B cell (primary cell): ENCODE measurements around the gene CACNA2D4. TPM values are rescaled to one million over a fixed set of nuclear protein-coding genes. Genes with fewer than 3 reads are reported as not detected.

ENCODE experiments used
- ATAC-seq: fragments of 200-7000 bp; cut with Tn5 transposase; one replicate; pipeline ENCODE4 v1.10.0; 2021; ENCODE audit warnings: low read depth, mild to moderate bottlenecking, moderate number of reproducible peaks, moderate library complexity
- CTCF ChIA-PET: fragments of 350-600 bp; sonication (Branson Sonifier 250); formaldehyde crosslinking; loops from one replicate; lab custom pipeline; 2021; ENCODE audit warnings: antibody characterized with exemption, inconsistent platforms; lab: Charles Lee
- POLR2A ChIA-PET: fragments of 350-600 bp; sonication (Branson Sonifier 250); formaldehyde crosslinking; loops from one replicate; lab custom pipeline; 2021; ENCODE audit warnings: antibody characterized with exemption; lab: Charles Lee
- DNase-seq: peaks from one replicate; pipeline ENCODE4 v3.0.0; 2013
- H2AFZ ChIP-seq: 2 replicates; pipeline ENCODE4 v1.6.1; 2012; ENCODE audit warnings: mild to moderate bottlenecking, low read depth, low read length; ENCODE audit not compliant: insufficient read depth, poor library complexity, severe bottlenecking
- H3K27ac ChIP-seq, 2 donors: 1 replicate in 1 of 2; 2 replicates in 1 of 2; pipeline ENCODE4 v1.5.1; 2012 to 2013; ENCODE audit warnings: low read length in 2 of 2, mild to moderate bottlenecking in 2 of 2, moderate library complexity in 1 of 2
- H3K27me3 ChIP-seq, 4 experiments: fragments of 200-600 bp in 1 of 4; sonication (generic) in 1 of 4; replicated peaks in 1 of 4; 1 replicate in 2 of 4; 2 replicates in 2 of 4; pipeline versions ENCODE4 v1.6.1 to v1.7.0; 2013 to 2016; ENCODE audit warnings: low read length in 3 of 4, mild to moderate bottlenecking in 2 of 4, mixed read lengths in 1 of 4, moderate library complexity in 1 of 4; ENCODE audit not compliant: insufficient read depth in 4 of 4, control insufficient read depth in 3 of 4; ENCODE audit errors: control extremely low read depth in 1 of 4
- H3K36me3 ChIP-seq, 2 experiments: replicated peaks in 1 of 2; 1 replicate in 1 of 2; 2 replicates in 1 of 2; pipeline versions ENCODE4 v1.6.1 to v1.7.1; 2013; ENCODE audit warnings: low read length in 1 of 2; ENCODE audit not compliant: insufficient read depth in 2 of 2, control insufficient read depth in 1 of 2; ENCODE audit errors: control extremely low read depth in 1 of 2, extremely low read depth in 1 of 2
- H3K4me1 ChIP-seq, 2 donors: fragments of 200-600 bp in 1 of 2; sonication (generic) in 1 of 2; 1 replicate in 1 of 2; 2 replicates in 1 of 2; pipeline versions ENCODE4 v1.5.1 to v1.6.1; 2013 to 2017; ENCODE audit warnings: low read length in 2 of 2; ENCODE audit not compliant: control insufficient read depth in 2 of 2, insufficient read depth in 2 of 2
- H3K4me2 ChIP-seq: replicated peaks from 2 replicates; pipeline ENCODE3; 2012; ENCODE audit warnings: mild to moderate bottlenecking, low read depth, low read length; ENCODE audit not compliant: poor library complexity, severe bottlenecking
- H3K4me3 ChIP-seq, 5 experiments: fragments of 200-600 bp in 1 of 5; sonication (generic) in 1 of 5; 1 replicate in 3 of 5; 2 replicates in 2 of 5; pipeline versions ENCODE4 v1.5.1 to v1.7.0; 2011 to 2016; ENCODE audit warnings: low read length in 4 of 5, mild to moderate bottlenecking in 4 of 5, low read depth in 2 of 5, control low read depth in 1 of 5, moderate library complexity in 1 of 5; ENCODE audit not compliant: insufficient read depth in 1 of 5; ENCODE audit errors: control extremely low read depth in 1 of 5, extremely low read depth in 1 of 5
- H3K79me2 ChIP-seq: fragments of 200-600 bp; sonication (generic); one replicate; pipeline ENCODE4 v1.6.0; 2016; ENCODE audit warnings: low read length; ENCODE audit not compliant: control insufficient read depth, insufficient read depth
- H3K9ac ChIP-seq: fragments of 200-600 bp; sonication (generic); 2 replicates; pipeline ENCODE4 v1.6.1; 2017; ENCODE audit warnings: mild to moderate bottlenecking, low read length, moderate library complexity
- H3K9me3 ChIP-seq, 3 donors: one replicate each; pipeline versions ENCODE4 v1.6.1 to v1.7.1; 2013; ENCODE audit warnings: low read length in 2 of 3; ENCODE audit not compliant: control insufficient read depth in 2 of 3, insufficient read depth in 1 of 3; ENCODE audit errors: control extremely low read depth in 1 of 3
- H4K20me1 ChIP-seq: 2 replicates; pipeline ENCODE4 v1.6.0; 2012; ENCODE audit warnings: mild to moderate bottlenecking, low read length; ENCODE audit not compliant: insufficient read depth, control insufficient read depth, poor library complexity, severe bottlenecking
- H3K27ac Mint-ChIP-seq: one replicate; pipeline ENCODE4 v1.8.0; 2021; ENCODE audit warnings: mixed read lengths
- H3K27me3 Mint-ChIP-seq: one replicate; pipeline ENCODE4 v1.8.0; 2021; ENCODE audit warnings: mixed read lengths
- H3K4me1 Mint-ChIP-seq: one replicate; pipeline ENCODE4 v1.8.0; 2021; ENCODE audit warnings: mixed read lengths
- H3K4me3 Mint-ChIP-seq: one replicate; pipeline ENCODE4 v1.8.0; 2021; ENCODE audit warnings: mixed read lengths
- H3K9me3 Mint-ChIP-seq: one replicate; pipeline ENCODE4 v1.8.0; 2022; ENCODE audit warnings: mixed read lengths; ENCODE audit not compliant: insufficient read depth
- CTCF ChIP-seq: fragments of 200-600 bp; IDR thresholded peaks from one replicate; pipeline ENCODE4 v1.8.0; 2022; ENCODE audit warnings: antibody characterized with exemption, mild to moderate bottlenecking
- EZH2 ChIP-seq: IDR thresholded peaks from 2 replicates; pipeline ENCODE4 v1.6.1; 2012; ENCODE audit warnings: borderline replicate concordance, low read depth, mild to moderate bottlenecking, moderate library complexity, low read length; ENCODE audit not compliant: insufficient read depth, poor library complexity, severe bottlenecking
- WGBS: methylation state at CpG from one replicate; pipeline ENCODE4 v1.1.5; 2013; ENCODE audit warnings: missing lambda C conversion rate; ENCODE audit not compliant: insufficient coverage; 5-methylcytosine and 5-hydroxymethylcytosine counted together
- intact Hi-C: fragments of 100-400 bp; cut with micrococcal nuclease; formaldehyde crosslinking; loops from one replicate; pipeline ENCODE4 v1.10.0; 2022
- polyA plus RNA-seq: library from polyadenylated mRNA; depleted of rRNA; stranded (reverse); fragments of >200 nt; gene quantifications from 2 replicates; pipeline ENCODE4 v1.2.3, GENCODE V29; 2012
- total RNA-seq, 2 donors: library from RNA; stranded (reverse); fragments of 120-200 nt in 1 of 2; gene quantifications; 1 replicate in 1 of 2; 2 replicates in 1 of 2; pipeline versions ENCODE4 v1.2.3 to v1.2.4, GENCODE V29; 2013 to 2022

The CACNA2D4 gene
- total and polyA plus RNA-seq, 2 donors (not counting 1 experiment from before 2014, with no cell fraction given), result 6.0 to 7.4 TPM

GRCh38 chr12:1885082-1885596, 33.3 kb downstream of the CACNA2D4 start:
- CTCF ChIA-PET, result no interaction called here
- DNase-seq, result no peak
- no peaks in the 10 kb centered on the region for H3K79me2 ChIP-seq
- no peaks in the 10 kb centered on the region for H3K9me3 Mint-ChIP-seq
- H4K20me1 ChIP-seq, result no peaks in the 10 kb centered on the region
- H3K9me3 ChIP-seq, result peaks cover 0 to under 1% (median 0%) of the 10 kb centered on the region in 3 donors
- POLR2A ChIA-PET, result no interaction called here
- H3K27ac Mint-ChIP-seq, result no peak overlapping the region
- no peaks in the 10 kb centered on the region for H3K4me1 ChIP-seq
- ATAC-seq, result no peak
- H3K4me3 Mint-ChIP-seq, result no peak overlapping the region
- no CpG with 5 or more reads among the region's 5 CpGs for WGBS
- H3K4me1 Mint-ChIP-seq, result no peaks in the 10 kb centered on the region
- no peak overlapping the region for H2AFZ ChIP-seq
- H3K4me3 ChIP-seq, result no peak overlapping the region
- no peak overlapping the region for H3K4me2 ChIP-seq
- no peak overlapping the region for H3K9ac ChIP-seq
- peaks cover 0 to 2% (median 0%) of the 10 kb centered on the region in 4 experiments for H3K27me3 ChIP-seq
- TF ChIP-seq CTCF (no peak), EZH2 (no peak)
- intact Hi-C loops, result no loop called here
- H3K36me3 ChIP-seq, result no peaks in the 10 kb centered on the region
- H3K27ac ChIP-seq, result no peak overlapping the region
- H3K27me3 Mint-ChIP-seq, result peaks cover 41% of the 10 kb centered on the region

GRCh38 chr12:1884651-1885050, 33.8 kb downstream of the CACNA2D4 start:
- no peak for TF ChIP-seq CTCF
- no peak for TF ChIP-seq EZH2
- H3K36me3 ChIP-seq, result no peaks in the 10 kb centered on the region
- no peaks in the 10 kb centered on the region for H3K9me3 ChIP-seq
- peaks cover 0 to 2% (median 0%) of the 10 kb centered on the region in 4 experiments for H3K27me3 ChIP-seq
- no peaks in the 10 kb centered on the region for H3K4me1 ChIP-seq
- H3K4me2 ChIP-seq, result no peak overlapping the region
- no peak overlapping the region for H2AFZ ChIP-seq
- H3K27ac Mint-ChIP-seq, result no peak overlapping the region
- no peak overlapping the region for H3K4me3 ChIP-seq
- no peak overlapping the region for H3K9ac ChIP-seq
- intact Hi-C loops, result no loop called here
- no peaks in the 10 kb centered on the region for H3K9me3 Mint-ChIP-seq
- ATAC-seq (no peak), DNase-seq (no peak)
- no peaks in the 10 kb centered on the region for H3K4me1 Mint-ChIP-seq
- no peak overlapping the region for H3K4me3 Mint-ChIP-seq
- no peaks in the 10 kb centered on the region for H3K79me2 ChIP-seq
- WGBS, result 96% methylated on average over 6 of the region's 9 CpGs
- peaks cover 41% of the 10 kb centered on the region for H3K27me3 Mint-ChIP-seq
- no peaks in the 10 kb centered on the region for H4K20me1 ChIP-seq
- H3K27ac ChIP-seq, result no peak overlapping the region
- CTCF ChIA-PET, result no interaction called here
- POLR2A ChIA-PET, result no interaction called here
